Omental fat pad (tissue), 4 donors: ENCODE results near the gene MICB. TPM values are rescaled to one million over a fixed set of nuclear protein-coding genes. Genes with fewer than 3 reads are reported as not detected.

Source experiments
- ATAC-seq: fragments of 150-250 bp; one replicate; pipeline ENCODE4 v1.9.1; 2016; ENCODE audit warnings: mild to moderate bottlenecking, moderate library complexity; ENCODE audit not compliant: low FRiP score
- DNase-seq: peaks from one replicate; pipeline ENCODE4 v3.0.0-alpha.2; 2019; ENCODE audit warnings: low spot score
- CTCF ChIP-seq, 3 donors: fragments of 450-650 bp; IDR thresholded peaks; one replicate each; pipeline ENCODE4 v1.5.1; 2016 to 2017; ENCODE audit warnings: antibody characterized with exemption in 3 of 3, mild to moderate bottlenecking in 3 of 3, moderate library complexity in 2 of 3
- total RNA-seq, 4 donors: library from RNA; depleted of rRNA; stranded (reverse); fragments of >200 nt; gene quantifications; one replicate each; pipeline ENCODE4 v1.1.0, GENCODE V29; 2016

MICB gene
- total RNA-seq, 4 donors from 2014 or later: 3.3 to 5.8 (median 5.8) TPM

- no peak for DNase-seq
- no peak for ATAC-seq
- no peak for TF ChIP-seq CTCF (IDR thresholded peaks at IDR 0.05)
Measured at GRCh38 chr6:31467151-31467550, 30.8 kb upstream of the MICB start.

- ATAC-seq: no peak
- TF ChIP-seq CTCF (IDR thresholded peaks at IDR 0.05): no peak
Measured at GRCh38 chr6:31468311-31468710, 29.6 kb upstream of the MICB start.

DNA sequence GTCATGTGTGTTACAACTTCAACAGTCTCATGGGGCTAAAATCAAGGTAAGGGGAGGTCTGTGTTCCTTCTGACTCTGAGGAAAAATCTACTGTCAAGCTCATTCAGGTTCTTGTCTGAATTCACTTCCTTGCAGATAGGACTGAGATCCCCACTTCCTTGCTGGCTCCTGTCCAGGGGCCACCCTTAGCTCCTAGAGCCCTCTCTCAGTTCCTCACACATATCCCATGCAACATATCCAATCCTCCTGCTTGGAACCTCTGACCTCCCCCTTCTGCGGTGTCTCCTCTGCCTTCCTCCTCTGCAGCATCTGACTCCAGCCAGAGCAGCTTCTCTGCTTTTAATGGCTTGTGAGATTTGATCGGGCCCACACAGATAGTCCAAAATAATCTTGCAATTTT, 27.1 kb upstream of the MICB start:
- ATAC-seq: no peak
- no peak for TF ChIP-seq CTCF (IDR thresholded peaks at IDR 0.05)
- DNase-seq: no peak

More at GRCh38 chr6:31468311-31468710, 29.6 kb upstream of the MICB start:
- no peak for DNase-seq

DNA sequence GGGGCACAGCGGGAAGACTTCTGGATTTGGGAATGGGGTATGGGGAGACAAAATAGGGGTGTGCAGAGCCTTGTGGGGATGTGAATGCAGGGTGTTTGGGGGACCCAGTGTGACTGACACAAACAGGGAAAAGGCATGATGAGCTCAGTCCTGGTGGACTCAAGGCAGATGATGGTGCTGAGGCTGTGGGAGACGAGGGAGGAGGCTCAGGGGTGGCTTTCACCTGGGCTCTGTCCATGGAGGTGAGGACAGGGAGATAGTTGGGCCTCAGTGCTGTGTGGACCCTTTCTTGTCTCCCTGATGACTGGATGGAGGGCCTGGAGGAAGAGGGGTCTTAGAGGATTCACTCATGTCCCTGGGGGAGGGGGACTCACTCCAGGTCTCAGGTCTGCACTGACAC, 26.2 kb upstream of the MICB start:
- ATAC-seq: no peak
- no peak for DNase-seq
- TF ChIP-seq CTCF (IDR thresholded peaks at IDR 0.05): no peak

GRCh38 chr6:31472259-31472658, 25.7 kb upstream of the MICB start:
- no peak for DNase-seq
- ATAC-seq: no peak
- no peak for TF ChIP-seq CTCF (IDR thresholded peaks at IDR 0.05)

GRCh38 chr6:31473244-31473643, 24.7 kb upstream of the MICB start:
- ATAC-seq (no peak), DNase-seq (no peak)

More at GRCh38 chr6:31473244-31473643, 24.7 kb upstream of the MICB start:
- no peak for TF ChIP-seq CTCF (IDR thresholded peaks at IDR 0.05)
